IPS-20b (cell line): ENCODE measurements around the gene RAB13.

Experiments used
- H3K27ac ChIP-seq: one replicate; pipeline ENCODE4 v1.5.1; 2013; ENCODE audit warnings: low read length
- H3K27me3 ChIP-seq: 2 replicates; pipeline ENCODE4 v1.6.1; 2013; ENCODE audit warnings: mild to moderate bottlenecking, low read length, inconsistent platforms; ENCODE audit not compliant: insufficient read depth
- H3K36me3 ChIP-seq: 2 replicates; pipeline ENCODE4 v1.6.1; 2013; ENCODE audit warnings: low read depth, mild to moderate bottlenecking, inconsistent platforms, low read length, moderate library complexity; ENCODE audit not compliant: insufficient read depth
- H3K4me1 ChIP-seq: 2 replicates; pipeline ENCODE4 v1.6.1; 2013; ENCODE audit warnings: mild to moderate bottlenecking, control low read depth, inconsistent platforms, low read length, moderate library complexity; ENCODE audit not compliant: insufficient read depth
- H3K4me3 ChIP-seq: 2 replicates; pipeline ENCODE4 v1.5.1; 2013; ENCODE audit warnings: mild to moderate bottlenecking, low read length, inconsistent platforms
- H3K9ac ChIP-seq: 2 replicates; pipeline ENCODE4 v1.6.1; 2013; ENCODE audit warnings: low read depth, mild to moderate bottlenecking, inconsistent platforms, low read length, moderate library complexity
- H3K9me3 ChIP-seq: 2 replicates; pipeline ENCODE4 v1.6.1; 2013; ENCODE audit warnings: mild to moderate bottlenecking, low read depth, low read length, inconsistent platforms; ENCODE audit not compliant: insufficient read depth

Gene RAB13

GRCh38 chr1:153962088-153963029, 23.8 kb downstream of the RAB13 start:
- Histone ChIP-seq H3K36me3 (peaks cover 30% of the 10 kb centered on the region), H3K27me3 (no peaks in the 10 kb centered on the region), H3K4me3 (peak overlapping the region; percentile 90), H3K9me3 (no peaks in the 10 kb centered on the region), H3K9ac (peak overlapping the region; percentile 98), H3K27ac (peak overlapping the region; percentile 67), H3K4me1 (peaks cover 21% of the 10 kb centered on the region; the same call in 1 of the 2 replicates)

- H3K27ac ChIP-seq = peak overlapping the region; percentile 67
- H3K27me3 ChIP-seq = no peaks in the 10 kb centered on the region
- no peaks in the 10 kb centered on the region for H3K9me3 ChIP-seq
- peaks cover 25% of the 10 kb centered on the region for H3K4me1 ChIP-seq
- peak overlapping the region; percentile 90 for H3K4me3 ChIP-seq
- H3K9ac ChIP-seq = peak overlapping the region; percentile 98; the same call in 1 of the 2 replicates
- H3K36me3 ChIP-seq = peaks cover 30% of the 10 kb centered on the region
Measured at GRCh38 chr1:153961421-153961820, 24.7 kb downstream of the RAB13 start.

GRCh38 chr1:153960206-153960605, 25.9 kb downstream of the RAB13 start:
- no peak overlapping the region for H3K27ac ChIP-seq
- no peaks in the 10 kb centered on the region for H3K27me3 ChIP-seq
- H3K4me3 ChIP-seq = no peak overlapping the region
- no peak overlapping the region for H3K9ac ChIP-seq
- H3K4me1 ChIP-seq = peaks cover 20% of the 10 kb centered on the region
- peaks cover 30% of the 10 kb centered on the region for H3K36me3 ChIP-seq
- H3K9me3 ChIP-seq = no peaks in the 10 kb centered on the region

- peaks cover 32% of the 10 kb centered on the region for H3K36me3 ChIP-seq
- peak overlapping the region; percentile 46; the same call in 1 of the 2 replicates for H3K9ac ChIP-seq
- no peak overlapping the region for H3K27ac ChIP-seq
- peak overlapping the region; percentile 44; the same call in 1 of the 2 replicates for H3K4me3 ChIP-seq
- peaks cover 20% of the 10 kb centered on the region for H3K4me1 ChIP-seq
- no peaks in the 10 kb centered on the region for H3K9me3 ChIP-seq
- H3K27me3 ChIP-seq = no peaks in the 10 kb centered on the region
Measured at GRCh38 chr1:153959454-153959853, 26.7 kb downstream of the RAB13 start.

GRCh38 chr1:153958961-153959260, 27.2 kb downstream of the RAB13 start:
- Histone ChIP-seq H3K9ac (peak overlapping the region; percentile 46; the same call in 1 of the 2 replicates), H3K27me3 (no peaks in the 10 kb centered on the region), H3K4me1 (peaks cover 20% of the 10 kb centered on the region), H3K9me3 (no peaks in the 10 kb centered on the region), H3K36me3 (peaks cover 38% of the 10 kb centered on the region), H3K27ac (peak overlapping the region; percentile 2), H3K4me3 (peak overlapping the region; percentile 44; the same call in 1 of the 2 replicates)

- no peaks in the 10 kb centered on the region for H3K27me3 ChIP-seq
- H3K4me1 ChIP-seq = peaks cover 20% of the 10 kb centered on the region
- H3K27ac ChIP-seq = peak within 1 kb of the TSS; percentile 23
Measured at GRCh38 chr1:153958111-153958960, 27.8 kb downstream of the RAB13 start, which contains the start of gene CRTC2. Gene CRTC2 (minus strand): TSS chr1:153958612. CDS start chr1:153958497, 115 bp downstream.

GRCh38 chr1:153957744-153958110, 28.4 kb downstream of the RAB13 start:
- Histone ChIP-seq H3K36me3 (peaks cover 45% of the 10 kb centered on the region), H3K9me3 (no peaks in the 10 kb centered on the region), H3K9ac (peak overlapping the region; percentile 91), H3K27ac (peak overlapping the region; percentile 23), H3K4me1 (peaks cover 20% of the 10 kb centered on the region), H3K27me3 (no peaks in the 10 kb centered on the region), H3K4me3 (peak overlapping the region; percentile 91)

More at GRCh38 chr1:153958111-153958960, 27.8 kb downstream of the RAB13 start, which contains the start of gene CRTC2:
- Histone ChIP-seq H3K9me3 (no peaks in the 10 kb centered on the region), H3K36me3 (peaks cover 43% of the 10 kb centered on the region), H3K4me3 (peak within 1 kb of the TSS; percentile 91), H3K9ac (peak within 1 kb of the TSS; percentile 91)

GRCh38 chr1:153956997-153957715, 29.0 kb downstream of the RAB13 start:
- Histone ChIP-seq H3K4me3 (peak overlapping the region; percentile 91), H3K9me3 (no peaks in the 10 kb centered on the region), H3K36me3 (peaks cover 51% of the 10 kb centered on the region), H3K4me1 (peaks cover 20% of the 10 kb centered on the region), H3K27me3 (no peaks in the 10 kb centered on the region), H3K9ac (peak overlapping the region; percentile 91), H3K27ac (peak overlapping the region; percentile 23)

GRCh38 chr1:153954826-153955225, 31.3 kb downstream of the RAB13 start:
- no peak overlapping the region for H3K4me3 ChIP-seq
- no peak overlapping the region for H3K27ac ChIP-seq
- no peaks in the 10 kb centered on the region for H3K27me3 ChIP-seq
- H3K9me3 ChIP-seq = no peaks in the 10 kb centered on the region
- H3K36me3 ChIP-seq = peaks cover 51% of the 10 kb centered on the region
- H3K4me1 ChIP-seq = peaks cover 12% of the 10 kb centered on the region
- H3K9ac ChIP-seq = no peak overlapping the region

- Histone ChIP-seq H3K9me3 (no peaks in the 10 kb centered on the region), H3K27ac (no peak overlapping the region), H3K36me3 (peaks cover 49% of the 10 kb centered on the region), H3K4me1 (peaks cover 9% of the 10 kb centered on the region), H3K27me3 (no peaks in the 10 kb centered on the region), H3K9ac (no peak overlapping the region), H3K4me3 (no peak overlapping the region)
Measured at GRCh38 chr1:153953859-153954365, 32.2 kb downstream of the RAB13 start.

GRCh38 chr1:153951801-153952200, 34.3 kb downstream of the RAB13 start:
- Histone ChIP-seq H3K27me3 (no peaks in the 10 kb centered on the region), H3K9me3 (no peaks in the 10 kb centered on the region), H3K4me3 (no peak overlapping the region), H3K4me1 (peaks cover 3% of the 10 kb centered on the region), H3K36me3 (peaks cover 67% of the 10 kb centered on the region), H3K27ac (no peak overlapping the region), H3K9ac (no peak overlapping the region)
